HUES64 (cell line): ENCODE results near the gene KAZALD1.

Experiments used
- H3K27ac ChIP-seq: 2 replicates; pipeline ENCODE4 v1.7.0; 2013; ENCODE audit warnings: low read depth, low read length, inconsistent platforms
- H3K27me3 ChIP-seq: 2 replicates; pipeline ENCODE4 v1.6.1; 2013; ENCODE audit warnings: mild to moderate bottlenecking, low read length; ENCODE audit not compliant: insufficient read depth
- H3K36me3 ChIP-seq: 2 replicates; pipeline ENCODE4 v1.6.1; 2013; ENCODE audit warnings: mild to moderate bottlenecking, low read length; ENCODE audit not compliant: insufficient read depth
- H3K4me1 ChIP-seq: 2 replicates; pipeline ENCODE4 v1.6.1; 2013; ENCODE audit warnings: mild to moderate bottlenecking, low read length, moderate library complexity; ENCODE audit not compliant: insufficient read depth
- H3K4me3 ChIP-seq: 2 replicates; pipeline ENCODE4 v1.5.1; 2013; ENCODE audit warnings: mild to moderate bottlenecking, low read length, moderate library complexity
- H3K9ac ChIP-seq: 2 replicates; pipeline ENCODE4 v1.6.1; 2013; ENCODE audit warnings: mild to moderate bottlenecking, low read depth, low read length
- H3K9me3 ChIP-seq: 2 replicates; pipeline ENCODE4 v1.6.1; 2013; ENCODE audit warnings: low read depth, low read length; ENCODE audit not compliant: insufficient read depth
- WGBS: fragments of 150-250, 120-280 bp; methylation state at CpG from one replicate; pipeline ENCODE4 v1.1.7; 2013; ENCODE audit warnings: missing lambda C conversion rate; 5-methylcytosine and 5-hydroxymethylcytosine counted together

The KAZALD1 gene

DNA sequence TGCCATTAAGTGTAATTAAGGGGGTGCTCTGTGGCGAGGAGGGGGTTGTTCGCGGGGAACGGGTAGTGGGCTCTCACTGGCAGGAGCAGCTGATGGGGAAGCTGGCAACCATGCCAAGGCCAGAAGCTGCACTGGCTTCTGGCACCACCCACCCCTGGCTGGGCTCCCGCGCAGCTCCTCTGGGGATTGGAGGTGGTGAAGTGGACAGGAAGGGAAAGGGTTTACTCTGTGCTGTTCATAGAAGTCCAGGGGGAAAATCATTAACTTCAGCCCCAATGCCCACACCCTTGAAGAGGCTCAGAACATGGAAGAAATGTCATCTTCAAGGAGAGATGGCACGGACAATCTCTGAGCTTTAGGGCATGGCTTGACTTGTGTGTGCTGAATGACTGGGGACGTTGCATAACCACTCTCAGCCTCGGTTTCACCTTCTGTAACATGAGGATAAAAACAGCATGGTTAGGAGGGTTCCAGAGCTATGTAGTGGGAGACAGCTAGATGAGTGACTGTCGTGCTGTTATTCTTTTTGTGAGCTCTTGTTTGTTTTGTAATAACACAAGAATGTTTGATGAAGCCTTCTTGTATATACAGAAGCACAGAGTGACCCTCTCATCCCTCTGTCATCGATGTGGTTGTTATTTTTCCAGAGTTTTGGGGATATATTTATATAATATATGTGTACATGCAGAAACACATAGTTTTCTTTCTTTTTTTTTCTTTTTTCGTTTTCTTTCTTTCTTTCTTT lies 29.9 kb downstream of the KAZALD1 start:
- peaks cover 3% of the 10 kb centered on the region for H3K4me1 ChIP-seq
- H3K27ac ChIP-seq = no peak overlapping the region
- no peaks in the 10 kb centered on the region for H3K36me3 ChIP-seq
- no peak overlapping the region for H3K9ac ChIP-seq
- H3K4me3 ChIP-seq = no peak overlapping the region
- H3K27me3 ChIP-seq = peaks cover 59% of the 10 kb centered on the region
- H3K9me3 ChIP-seq = no peaks in the 10 kb centered on the region
- 87% methylated on average over 10 of the region's 12 CpGs for WGBS

DNA sequence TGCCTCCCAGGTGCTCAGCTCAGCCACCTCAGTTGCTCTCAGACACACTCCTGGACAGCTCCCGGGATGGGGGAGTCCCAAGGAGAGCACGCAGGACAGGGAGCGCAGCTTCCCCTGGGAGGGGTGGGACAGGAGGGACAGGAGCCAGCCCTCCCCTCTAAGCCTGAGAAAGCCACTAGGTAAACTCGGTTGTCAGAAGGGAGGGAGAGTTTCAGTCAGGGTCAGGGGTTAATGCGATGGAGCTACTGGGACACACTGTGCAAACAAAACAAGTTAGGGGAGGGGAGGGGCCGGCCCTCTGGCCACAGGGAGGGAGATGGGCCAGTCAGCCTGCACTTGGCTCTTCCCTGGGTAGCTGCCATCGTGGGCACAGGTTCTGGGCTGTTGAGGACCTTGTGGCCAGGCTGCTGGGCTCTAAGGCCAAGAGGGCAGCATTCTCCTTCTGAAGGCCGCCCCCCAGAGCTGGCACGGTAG lies 31.1 kb downstream of the KAZALD1 start:
- peaks cover 7% of the 10 kb centered on the region for H3K4me1 ChIP-seq
- no peaks in the 10 kb centered on the region for H3K9me3 ChIP-seq
- no peak overlapping the region for H3K27ac ChIP-seq
- 49% methylated on average over 9 of the region's 9 CpGs for WGBS
- H3K9ac ChIP-seq = no peak overlapping the region
- H3K27me3 ChIP-seq = peaks cover 63% of the 10 kb centered on the region
- no peaks in the 10 kb centered on the region for H3K36me3 ChIP-seq
- no peak overlapping the region for H3K4me3 ChIP-seq

DNA sequence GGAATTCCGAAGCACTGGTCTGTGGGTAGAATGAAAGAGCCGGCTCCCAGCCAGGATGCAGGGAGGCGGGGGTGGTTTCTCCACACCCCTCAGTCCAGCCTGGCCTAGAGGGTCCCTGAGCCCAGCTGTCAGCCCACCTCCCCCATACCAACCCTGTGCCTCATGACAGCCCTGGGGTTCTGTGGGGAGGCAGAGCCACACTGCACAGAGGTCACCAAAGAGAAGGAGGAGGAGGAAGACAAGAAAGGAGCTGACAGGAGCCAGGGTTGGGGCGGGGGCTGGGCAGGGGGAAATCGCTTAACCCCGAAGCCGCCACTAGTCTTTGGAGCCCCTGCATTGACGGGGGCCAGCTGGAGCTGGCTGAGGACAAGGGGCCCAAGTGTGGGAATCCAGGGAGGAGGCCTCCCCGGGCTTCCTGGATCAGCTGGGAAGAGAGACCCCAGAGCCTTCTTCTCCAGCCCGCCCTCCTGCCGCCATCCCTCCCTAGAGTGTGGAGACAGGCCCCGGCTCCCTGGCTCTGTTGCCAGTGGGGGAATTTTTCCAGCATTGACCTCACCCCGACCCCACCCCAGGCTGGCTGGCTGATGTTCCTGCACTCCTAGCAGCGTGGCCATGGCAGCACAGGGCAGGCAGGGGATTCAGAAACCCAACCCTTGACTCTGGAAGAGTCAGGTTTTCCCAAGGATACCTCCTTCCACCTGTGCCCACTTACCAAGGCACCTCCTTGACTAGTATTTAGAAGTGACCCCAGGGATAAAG lies 32.5 kb downstream of the KAZALD1 start:
- Histone ChIP-seq H3K36me3 (no peaks in the 10 kb centered on the region), H3K4me3 (no peak overlapping the region), H3K4me1 (peaks cover 7% of the 10 kb centered on the region), H3K27me3 (peaks cover 55% of the 10 kb centered on the region), H3K9ac (no peak overlapping the region), H3K27ac (no peak overlapping the region), H3K9me3 (no peaks in the 10 kb centered on the region)
- WGBS = 78% methylated on average over 12 of the region's 14 CpGs

DNA sequence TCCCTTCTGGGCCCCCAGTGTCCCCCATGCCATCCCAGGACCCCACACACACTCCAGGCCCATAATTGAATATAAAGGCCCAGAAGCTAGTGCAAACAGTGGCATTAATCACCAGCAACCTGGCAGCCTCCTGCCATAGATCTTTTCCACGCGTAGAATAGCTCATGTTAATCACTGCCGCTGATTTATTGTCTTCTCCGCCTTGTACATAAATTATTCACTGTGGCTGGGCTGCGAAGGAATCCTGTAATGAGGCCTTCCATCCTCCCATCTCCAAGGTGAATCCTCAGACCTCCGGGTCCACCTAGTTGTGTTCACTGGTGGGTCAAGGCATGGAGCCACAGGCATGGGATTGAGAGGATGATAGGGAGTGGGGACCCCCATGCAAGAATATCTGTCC lies 33.2 kb downstream of the KAZALD1 start:
- H3K4me1 ChIP-seq = peaks cover 7% of the 10 kb centered on the region
- peaks cover 58% of the 10 kb centered on the region for H3K27me3 ChIP-seq
- 92% methylated on average over 6 of the region's 6 CpGs for WGBS
- H3K4me3 ChIP-seq = no peak overlapping the region
- no peak overlapping the region for H3K9ac ChIP-seq
- H3K27ac ChIP-seq = no peak overlapping the region
- no peaks in the 10 kb centered on the region for H3K9me3 ChIP-seq
- H3K36me3 ChIP-seq = no peaks in the 10 kb centered on the region

DNA sequence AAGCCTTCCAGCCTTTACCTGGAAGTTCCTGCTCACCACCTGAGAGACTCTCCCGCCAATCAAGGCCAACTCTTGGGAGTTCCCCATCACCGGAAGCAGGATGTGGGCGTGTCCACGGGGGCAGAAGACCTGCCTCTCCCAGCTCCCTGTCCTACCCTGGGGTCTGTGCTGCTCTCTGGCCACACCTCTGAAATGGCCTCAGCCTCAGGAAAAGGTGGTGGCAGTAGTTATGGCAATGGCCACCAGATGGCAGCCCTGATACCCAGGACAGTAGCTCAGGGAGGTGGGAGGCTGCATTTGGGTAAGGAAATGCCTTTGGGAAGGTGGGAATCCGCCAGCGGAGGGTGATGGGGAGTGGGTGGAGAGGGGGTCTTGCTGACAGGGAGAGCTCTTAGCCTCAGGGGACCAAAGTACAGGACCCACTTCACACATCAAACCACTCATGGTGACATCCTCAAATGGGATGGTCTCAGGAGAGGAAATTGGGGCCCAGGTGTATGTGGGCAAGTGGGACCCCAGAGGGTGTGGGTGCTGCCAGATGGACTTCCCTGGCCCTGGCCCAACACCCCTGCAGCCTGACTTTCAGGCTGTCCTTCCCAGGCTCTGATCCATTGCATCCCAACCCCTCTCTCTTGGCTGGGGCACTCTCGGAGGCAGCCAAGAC lies 33.9 kb downstream of the KAZALD1 start:
- Histone ChIP-seq H3K27ac (no peak overlapping the region), H3K4me3 (no peak overlapping the region), H3K27me3 (peaks cover 58% of the 10 kb centered on the region), H3K36me3 (no peaks in the 10 kb centered on the region), H3K9ac (no peak overlapping the region), H3K9me3 (no peaks in the 10 kb centered on the region), H3K4me1 (peaks cover 7% of the 10 kb centered on the region)
- 19% methylated on average over 7 of the region's 7 CpGs for WGBS

DNA sequence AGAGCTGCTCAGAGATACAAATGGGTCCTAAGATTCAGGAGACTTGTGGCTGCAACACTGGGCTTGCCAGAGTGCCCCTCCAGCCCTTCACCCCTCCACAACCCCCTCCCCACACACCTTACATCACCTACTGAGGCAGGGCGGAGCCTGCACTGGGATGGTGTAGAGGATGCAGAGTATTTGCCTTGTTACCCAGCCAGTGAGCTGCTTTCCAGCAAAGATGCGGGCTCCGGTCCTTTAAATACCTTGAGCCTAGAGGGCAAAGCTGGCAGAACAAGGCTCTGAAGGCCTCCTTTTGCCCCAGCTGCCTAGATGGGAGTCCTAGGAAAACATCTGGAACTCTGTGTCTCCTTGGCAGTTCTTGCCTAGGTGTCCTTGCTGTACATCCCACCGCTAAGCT lies 34.6 kb downstream of the KAZALD1 start:
- H3K9me3 ChIP-seq = no peaks in the 10 kb centered on the region
- H3K4me3 ChIP-seq = no peak overlapping the region
- 95% methylated on average over 4 of the region's 4 CpGs for WGBS
- no peak overlapping the region for H3K27ac ChIP-seq
- H3K27me3 ChIP-seq = peaks cover 57% of the 10 kb centered on the region
- peaks cover 7% of the 10 kb centered on the region for H3K4me1 ChIP-seq
- no peaks in the 10 kb centered on the region for H3K36me3 ChIP-seq
- H3K9ac ChIP-seq = no peak overlapping the region

DNA sequence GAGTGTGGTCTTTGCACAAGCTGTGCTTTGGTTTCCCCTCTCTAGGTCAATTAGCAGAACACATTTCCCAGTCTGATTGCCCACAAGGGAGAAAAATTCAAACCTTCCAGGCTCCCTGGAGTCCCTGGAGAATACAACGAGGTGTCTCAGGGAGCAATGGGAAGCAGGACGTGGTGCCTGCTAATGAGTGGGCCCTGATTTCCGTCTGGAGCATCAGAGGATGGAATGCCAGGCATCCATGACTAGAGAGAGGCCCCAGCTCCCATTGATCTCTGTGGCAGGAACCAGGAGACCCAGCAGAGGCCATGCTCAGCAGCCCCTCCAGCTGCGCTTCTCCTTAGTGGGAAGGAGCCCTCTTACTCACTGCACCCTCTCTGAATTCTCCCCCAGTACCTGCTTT lies 36.1 kb downstream of the KAZALD1 start:
- peaks cover 6% of the 10 kb centered on the region for H3K4me1 ChIP-seq
- no peak overlapping the region for H3K9ac ChIP-seq
- WGBS = 49% methylated on average over 4 of the region's 4 CpGs
- H3K36me3 ChIP-seq = no peaks in the 10 kb centered on the region
- no peak overlapping the region for H3K4me3 ChIP-seq
- H3K27me3 ChIP-seq = peaks cover 57% of the 10 kb centered on the region
- H3K27ac ChIP-seq = no peak overlapping the region
- H3K9me3 ChIP-seq = no peaks in the 10 kb centered on the region

DNA sequence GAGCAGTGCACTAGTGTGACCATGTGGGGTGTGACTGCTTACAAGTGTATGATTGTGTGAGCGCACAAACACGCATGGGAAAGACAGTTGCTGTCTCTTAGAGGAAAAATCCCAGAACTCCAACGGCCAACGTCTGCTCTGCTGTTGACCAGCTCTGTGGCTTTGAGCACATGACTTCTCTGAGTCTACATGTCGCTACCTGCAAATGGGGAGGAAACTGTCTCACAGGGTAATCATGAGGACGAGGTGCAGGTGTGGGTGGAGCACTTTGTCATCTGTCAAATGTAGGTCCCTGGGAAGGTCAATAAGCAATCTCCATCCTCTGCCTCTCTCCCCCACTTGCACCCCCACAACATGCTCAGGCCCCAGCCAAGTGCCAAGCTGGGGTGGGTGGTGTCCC lies 38.1 kb downstream of the KAZALD1 start:
- peaks cover 62% of the 10 kb centered on the region for H3K27me3 ChIP-seq
- H3K9me3 ChIP-seq = no peaks in the 10 kb centered on the region
- no peaks in the 10 kb centered on the region for H3K36me3 ChIP-seq
- H3K4me3 ChIP-seq = no peak overlapping the region
- 87% methylated on average over 6 of the region's 6 CpGs for WGBS
- H3K4me1 ChIP-seq = peaks cover 4% of the 10 kb centered on the region; the same call in 1 of the 2 replicates
- no peak overlapping the region for H3K27ac ChIP-seq
- H3K9ac ChIP-seq = no peak overlapping the region

DNA sequence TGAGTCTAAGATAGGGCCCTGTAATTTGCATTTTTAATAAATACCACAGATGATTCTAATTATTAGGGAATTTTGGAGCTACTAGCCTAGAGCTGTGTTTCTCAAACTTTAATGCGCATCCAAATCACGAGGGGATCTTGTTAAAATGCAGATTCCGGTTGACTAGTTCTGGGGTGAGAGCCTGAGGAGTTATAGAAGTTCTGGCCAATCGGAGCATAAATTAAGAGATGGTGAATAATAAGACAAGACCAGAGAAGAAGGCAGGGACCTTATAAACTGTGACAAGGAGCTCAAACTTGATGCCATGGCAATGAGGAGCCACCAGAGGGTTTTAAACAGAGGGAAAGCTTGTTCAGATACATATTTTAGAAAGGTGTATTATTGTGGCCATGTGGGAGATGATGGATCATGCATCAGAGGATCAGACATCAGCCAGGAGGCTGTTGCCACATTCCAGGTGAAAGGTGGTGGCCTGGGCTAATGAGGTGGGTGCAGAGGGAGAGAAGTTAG lies 39.6 kb downstream of the KAZALD1 start:
- no peak overlapping the region for H3K27ac ChIP-seq
- no peak overlapping the region for H3K9ac ChIP-seq
- H3K9me3 ChIP-seq = no peaks in the 10 kb centered on the region
- 0 out of 2 replicates have a peak, but pooled peaks cover 4% of the 10 kb centered on the region for H3K4me1 ChIP-seq
- H3K36me3 ChIP-seq = no peaks in the 10 kb centered on the region
- H3K27me3 ChIP-seq = peaks cover 63% of the 10 kb centered on the region
- WGBS = 68% methylated on average over 4 of the region's 4 CpGs
- no peak overlapping the region for H3K4me3 ChIP-seq

DNA sequence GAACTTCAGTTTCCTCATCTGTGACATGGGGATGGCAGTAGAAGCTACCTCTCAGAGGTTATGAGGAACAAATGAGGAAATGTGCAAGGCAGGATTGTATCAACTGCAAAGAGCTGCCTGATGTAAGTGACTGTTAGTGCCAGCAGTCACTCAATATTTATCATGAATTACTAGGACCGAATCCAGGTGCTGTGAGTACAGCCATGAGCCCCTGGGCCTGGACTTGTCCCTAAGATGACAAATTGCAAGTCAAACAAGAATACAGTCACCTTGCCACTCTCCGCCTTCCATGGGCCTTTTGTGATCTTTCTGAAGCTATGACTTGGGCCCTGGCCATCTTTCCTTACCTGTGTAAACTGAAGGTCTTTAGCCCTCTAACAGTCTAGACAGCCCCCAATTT lies 41.6 kb downstream of the KAZALD1 start:
- H3K9ac ChIP-seq = no peak overlapping the region
- H3K9me3 ChIP-seq = no peaks in the 10 kb centered on the region
- WGBS = 94% methylated on average over 2 of the region's 2 CpGs
- H3K4me1 ChIP-seq = no peaks in the 10 kb centered on the region
- peaks cover 56% of the 10 kb centered on the region for H3K27me3 ChIP-seq
- no peak overlapping the region for H3K4me3 ChIP-seq
- H3K27ac ChIP-seq = no peak overlapping the region
- no peaks in the 10 kb centered on the region for H3K36me3 ChIP-seq

DNA sequence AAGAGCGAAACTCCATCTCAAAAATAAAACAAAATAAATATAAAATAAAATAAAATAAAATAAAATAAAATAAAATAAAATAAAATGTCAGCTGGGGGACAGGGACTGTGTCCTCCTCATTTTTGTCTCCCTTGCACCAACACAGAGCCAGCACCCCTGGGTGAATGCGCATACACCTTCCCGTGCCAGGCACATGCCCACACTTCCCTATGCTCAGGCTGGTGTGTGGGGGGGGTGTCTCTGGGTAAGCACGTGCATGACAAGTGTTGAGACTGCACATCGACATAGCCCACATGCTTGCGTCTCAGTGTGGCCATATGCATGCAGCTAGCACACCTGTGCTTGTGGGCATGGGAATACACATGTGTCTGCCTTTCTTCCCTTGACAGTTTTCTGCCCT lies 44.6 kb downstream of the KAZALD1 start:
- 73% methylated on average over 5 of the region's 6 CpGs for WGBS
- Histone ChIP-seq H3K4me3 (no peak overlapping the region), H3K27ac (no peak overlapping the region), H3K9ac (no peak overlapping the region), H3K36me3 (no peaks in the 10 kb centered on the region), H3K27me3 (peaks cover 39% of the 10 kb centered on the region), H3K9me3 (no peaks in the 10 kb centered on the region), H3K4me1 (no peaks in the 10 kb centered on the region)
